HUDEP-2 (cell line): Measurements from ENCODE around the gene MRPS9.
A peak's percentile ranks its signal among the peaks of the same experiment; 100 is the strongest.

ENCODE experiments used
- DNase-seq, 76 experiments: peaks; one replicate each; lab custom pipeline; 2025; ENCODE audit not compliant: unreplicated experiment in 76 of 76; lab: John Stamatoyannopoulos, UW

The MRPS9 gene

DNA sequence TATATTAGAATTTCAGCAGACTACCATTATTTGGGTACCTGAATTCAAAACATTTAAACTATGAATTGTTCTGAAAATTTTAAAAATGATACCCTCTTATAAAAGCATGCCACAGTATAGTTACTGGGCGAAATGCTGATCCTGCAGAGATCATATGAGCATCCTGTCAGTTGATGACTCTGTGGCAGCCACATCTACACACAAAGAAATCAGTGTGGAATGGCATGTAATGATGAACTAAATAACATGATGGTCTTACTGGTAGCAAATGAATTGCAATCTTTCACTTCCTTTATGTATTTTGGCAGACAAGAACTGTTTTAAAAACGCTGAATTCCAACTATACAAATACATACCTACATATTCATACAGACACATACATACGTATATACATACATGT lies 38.3 kb downstream of the MRPS9 start:
- DNase-seq = no peak

DNA sequence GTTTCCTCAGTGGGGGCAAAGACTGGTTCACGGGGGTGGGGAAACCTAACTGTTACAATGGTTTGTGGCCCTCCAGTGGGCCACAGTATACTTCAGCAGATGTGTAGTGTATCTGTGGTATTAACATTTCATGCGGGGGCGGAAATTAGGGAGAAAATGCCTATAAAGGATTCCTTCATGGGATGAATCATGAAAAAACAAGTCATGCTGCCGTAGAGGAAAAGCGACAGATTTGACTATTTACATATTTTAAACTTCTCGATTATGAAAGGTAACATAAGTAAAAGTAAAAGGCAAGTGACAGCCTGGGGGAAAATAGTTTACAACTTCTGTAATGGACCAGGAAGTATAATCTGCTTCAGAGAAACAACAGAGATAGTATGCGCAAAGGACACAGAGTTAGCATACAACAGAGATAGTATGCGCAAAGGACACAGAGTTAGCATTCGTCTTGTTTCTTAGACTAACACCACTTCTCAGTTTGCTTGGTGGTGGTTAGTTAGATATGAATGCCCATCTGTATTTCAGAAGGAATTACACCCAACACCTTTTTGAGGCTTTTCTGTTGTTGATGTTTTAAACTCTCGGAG lies 41.1 kb downstream of the MRPS9 start:
- DNase-seq = no peak

DNA sequence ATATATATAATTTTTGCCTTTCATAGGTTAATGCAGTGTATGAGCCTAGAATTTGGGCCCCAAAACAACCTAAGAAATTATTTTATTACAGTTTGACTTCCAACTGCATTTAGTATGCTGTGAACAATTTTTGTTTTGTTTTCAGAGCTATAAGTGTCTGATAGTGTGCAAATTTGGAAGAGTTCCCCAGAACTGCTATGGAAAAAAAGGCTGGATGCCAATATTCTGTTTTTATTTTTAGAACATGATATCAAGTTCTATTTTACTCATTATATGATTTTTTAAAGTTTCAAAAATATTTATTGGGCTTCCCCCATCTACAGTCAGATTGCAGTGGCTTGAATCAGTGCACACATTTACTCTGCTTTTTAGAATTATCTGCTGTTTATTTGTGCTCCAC lies 42.6 kb downstream of the MRPS9 start:
- no peak for DNase-seq

DNA sequence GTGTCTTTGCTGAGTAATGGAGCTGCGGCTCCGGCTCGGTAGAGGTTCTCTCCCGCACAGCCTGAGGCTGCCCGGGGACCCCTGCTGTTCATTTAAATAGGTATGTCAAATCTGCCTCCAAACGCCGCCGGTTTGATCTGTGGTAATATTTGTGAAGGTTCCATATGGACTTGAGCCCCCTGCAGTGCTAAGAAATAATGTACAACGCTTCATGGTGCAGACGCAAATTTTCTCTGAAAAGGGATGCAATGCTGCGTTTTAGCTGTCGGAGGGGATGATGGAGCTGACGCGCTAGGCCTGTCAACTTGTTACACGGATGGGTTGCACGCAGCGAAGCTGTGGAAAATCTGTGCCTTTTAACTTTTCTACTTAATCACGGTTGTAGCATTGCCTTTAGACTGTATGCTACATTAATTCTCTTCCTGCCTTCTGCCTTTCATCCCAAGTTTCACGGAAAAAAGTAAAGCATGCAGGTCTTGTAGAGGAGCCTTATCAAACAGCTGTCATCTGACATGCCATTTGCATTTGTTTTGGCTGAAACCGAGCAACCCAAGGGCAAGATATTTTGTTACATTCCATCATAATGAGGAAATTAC lies 43.2 kb downstream of the MRPS9 start:
- DNase-seq = no peak

DNA sequence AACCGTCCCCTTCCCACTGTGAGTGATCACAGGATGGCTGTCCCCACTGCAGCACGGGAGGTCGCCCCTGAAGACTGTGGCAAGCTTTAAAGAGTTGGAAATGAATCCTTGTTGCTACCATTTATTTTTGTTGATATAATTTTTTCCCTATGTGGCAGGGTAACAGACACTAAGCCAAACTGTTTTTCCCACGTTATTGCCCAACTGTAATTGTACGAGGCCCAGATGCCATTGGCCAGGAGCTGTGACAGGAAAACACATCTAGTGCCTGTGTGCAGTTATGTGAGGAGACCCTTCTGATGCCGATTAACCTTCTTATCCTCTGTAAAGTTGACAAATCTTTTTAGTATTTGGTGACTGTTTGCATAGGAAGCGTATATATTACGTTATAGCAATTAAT lies 44.2 kb downstream of the MRPS9 start:
- DNase-seq = no peak

DNA sequence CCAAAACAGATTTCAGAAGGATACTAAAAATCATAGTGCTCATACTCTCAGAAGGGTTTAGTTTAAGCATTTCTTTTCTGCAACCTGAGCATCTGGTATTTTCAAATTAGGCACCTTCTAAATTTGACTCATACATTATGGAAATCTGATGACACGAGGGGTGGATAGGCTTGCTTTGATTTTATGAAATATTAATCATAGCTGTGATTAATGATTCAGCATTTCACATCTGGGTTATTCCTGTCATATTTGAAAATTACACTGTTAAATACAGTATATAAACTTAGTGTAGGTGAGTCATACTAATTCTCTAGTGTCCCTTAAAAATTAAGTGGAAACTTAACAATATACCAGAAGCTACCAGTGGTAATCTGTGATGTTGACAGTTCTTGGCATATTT lies 47.7 kb downstream of the MRPS9 start:
- no peak for DNase-seq

DNA sequence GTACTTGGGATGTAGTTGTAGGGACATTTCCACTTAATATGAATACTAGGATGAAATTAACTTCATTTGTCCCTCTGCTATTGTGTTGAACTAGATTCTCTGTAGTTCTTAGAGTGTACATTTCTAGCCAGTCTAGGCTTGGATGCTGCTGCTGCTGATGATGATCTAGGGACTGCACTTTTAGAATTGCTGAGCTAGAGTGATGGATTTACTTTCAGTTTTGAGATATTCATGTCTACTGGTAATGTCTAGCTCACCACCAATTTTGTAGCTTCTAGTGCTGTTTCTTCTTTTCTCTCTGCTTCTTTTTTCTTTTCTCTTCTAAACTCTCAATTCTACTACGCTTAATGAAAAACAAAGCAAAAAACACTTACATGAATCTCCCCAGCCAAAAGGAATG lies 49.4 kb downstream of the MRPS9 start:
- DNase-seq = no peak

DNA sequence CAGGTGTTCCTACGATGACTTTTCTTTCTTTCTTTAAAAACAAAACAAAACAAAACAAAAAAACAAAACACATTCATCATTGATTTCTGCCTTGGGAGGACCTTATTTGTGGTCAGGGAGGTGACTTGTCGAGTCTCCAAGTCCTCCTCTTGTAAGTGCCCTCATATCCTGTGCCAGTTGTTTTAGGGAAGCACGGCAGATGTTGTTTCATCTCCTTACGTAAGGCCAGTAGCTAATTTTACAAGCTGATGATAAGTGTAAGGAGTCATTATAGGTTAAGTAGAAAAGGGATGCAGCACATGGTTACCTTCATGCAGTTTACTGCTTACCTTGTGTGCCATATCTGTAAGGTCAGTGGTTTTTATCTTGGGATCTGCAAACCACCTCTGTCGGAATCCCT lies 52.2 kb downstream of the MRPS9 start:
- no peak for DNase-seq

DNA sequence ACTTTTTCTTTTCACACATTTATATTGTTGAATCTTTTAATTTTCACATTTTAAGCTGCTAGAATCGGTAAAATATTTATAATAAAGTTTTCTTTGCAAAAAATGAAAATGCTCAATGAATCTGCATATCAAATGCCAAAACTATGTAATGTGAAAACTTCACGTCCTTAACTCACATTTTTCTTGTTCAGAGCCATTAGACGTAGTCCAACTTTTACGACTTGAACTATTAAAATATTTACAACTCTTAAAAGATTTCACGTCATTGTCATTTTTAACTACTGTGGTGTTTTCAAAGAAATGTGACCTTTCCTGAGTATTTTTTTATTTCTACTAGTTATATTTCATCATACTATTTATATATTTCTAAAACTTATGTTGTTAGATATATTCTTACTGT lies 54.9 kb downstream of the MRPS9 start:
- DNase-seq = no peak

DNA sequence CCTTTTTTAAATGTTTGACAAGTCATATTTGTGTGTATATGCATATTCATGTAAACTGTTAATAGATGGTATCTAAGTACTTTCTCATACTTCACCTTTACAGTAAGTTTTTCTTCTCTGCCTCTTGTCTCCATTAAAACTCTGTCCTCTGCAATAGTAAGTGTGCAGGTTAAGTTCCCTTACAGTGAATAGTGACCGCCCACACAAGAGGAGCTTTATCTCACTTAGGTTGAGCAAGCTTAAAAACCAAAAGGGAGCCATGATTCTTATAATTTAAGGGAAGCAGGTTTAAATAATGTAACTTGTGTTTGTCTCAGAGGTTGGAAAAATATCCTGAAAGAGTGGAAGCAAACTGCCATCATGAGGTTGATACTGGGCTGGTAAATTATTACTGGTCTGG lies 61.3 kb downstream of the MRPS9 start:
- no peak for DNase-seq

DNA sequence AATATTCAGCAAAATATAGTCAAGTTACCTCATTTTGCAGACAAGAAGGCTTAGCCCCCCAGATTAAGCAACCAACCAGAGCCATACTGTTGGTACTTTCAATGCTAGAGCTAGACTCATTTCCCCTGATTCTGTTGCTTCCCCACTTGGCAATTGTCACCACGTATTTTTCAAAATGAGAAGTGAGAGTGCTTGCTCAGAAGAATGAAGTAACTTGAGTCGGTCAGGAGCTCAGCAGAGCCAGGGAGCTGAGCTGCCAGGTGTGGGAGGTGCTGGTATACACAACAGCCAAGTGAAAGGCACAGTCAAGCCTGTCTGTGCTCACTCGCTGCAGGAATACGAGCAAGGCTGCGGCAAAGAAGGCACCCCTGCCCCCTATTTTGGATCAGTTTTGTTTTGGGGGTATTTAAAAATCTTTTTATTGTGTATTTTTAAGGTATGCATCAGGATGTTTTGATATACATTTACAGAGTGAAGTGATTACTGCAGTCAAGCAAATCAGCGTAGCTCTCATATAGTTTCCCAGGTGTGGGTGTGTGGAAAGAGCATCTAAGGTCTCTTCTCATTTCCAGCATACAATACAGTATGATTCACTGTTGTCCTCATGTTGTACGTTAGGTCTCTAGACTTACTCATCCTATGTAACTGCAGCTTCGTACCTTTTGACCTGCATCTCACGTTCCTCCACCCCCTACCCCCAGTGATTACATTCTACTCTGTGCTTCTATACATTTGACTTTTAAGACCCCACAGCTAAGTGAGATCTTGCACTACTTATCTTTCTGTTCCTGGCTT lies 62.4 kb downstream of the MRPS9 start:
- no peak for DNase-seq

DNA sequence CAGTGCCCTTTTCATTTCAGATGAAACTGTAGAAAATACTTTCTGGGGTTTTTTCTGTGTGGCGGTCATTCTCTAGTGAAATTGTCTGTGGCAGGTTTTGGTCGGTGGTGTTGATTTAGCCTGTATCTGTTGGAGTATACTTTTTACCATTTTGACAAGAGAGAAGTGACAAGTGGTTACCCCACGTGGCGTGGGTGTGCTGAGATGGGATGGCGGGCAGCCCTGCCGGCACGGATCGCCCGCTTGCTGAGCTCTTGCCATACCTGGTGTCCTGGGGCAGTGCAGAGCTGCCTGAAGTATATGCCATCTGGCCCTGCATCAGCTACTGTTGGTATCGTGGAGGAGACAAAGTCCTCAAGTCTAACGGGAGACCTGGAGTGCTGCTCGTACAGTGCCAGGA lies 64.1 kb downstream of the MRPS9 start:
- no peak for DNase-seq

DNA sequence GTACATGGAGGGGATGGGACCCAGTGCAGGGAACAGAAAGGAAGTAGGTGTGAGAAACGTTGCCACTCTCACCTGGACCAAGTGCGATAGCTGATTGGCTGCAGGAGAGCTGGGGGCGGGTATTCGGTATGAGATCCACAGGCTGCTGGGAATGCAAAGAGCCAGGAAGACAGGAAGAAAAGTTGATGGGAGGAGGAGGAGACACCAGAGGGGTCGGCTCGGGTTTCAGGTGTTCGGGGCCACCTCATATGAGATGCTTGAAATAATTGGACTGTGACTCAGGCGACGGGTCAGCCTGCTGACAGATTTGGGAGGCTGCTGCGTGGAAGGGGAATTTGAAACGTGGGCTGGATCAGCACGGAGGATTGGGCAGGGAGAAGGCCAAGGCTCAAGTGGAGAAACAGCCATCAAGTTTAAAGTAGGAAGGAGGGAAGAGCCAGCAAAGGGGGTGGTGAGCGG lies 65.1 kb downstream of the MRPS9 start:
- no peak for DNase-seq

DNA sequence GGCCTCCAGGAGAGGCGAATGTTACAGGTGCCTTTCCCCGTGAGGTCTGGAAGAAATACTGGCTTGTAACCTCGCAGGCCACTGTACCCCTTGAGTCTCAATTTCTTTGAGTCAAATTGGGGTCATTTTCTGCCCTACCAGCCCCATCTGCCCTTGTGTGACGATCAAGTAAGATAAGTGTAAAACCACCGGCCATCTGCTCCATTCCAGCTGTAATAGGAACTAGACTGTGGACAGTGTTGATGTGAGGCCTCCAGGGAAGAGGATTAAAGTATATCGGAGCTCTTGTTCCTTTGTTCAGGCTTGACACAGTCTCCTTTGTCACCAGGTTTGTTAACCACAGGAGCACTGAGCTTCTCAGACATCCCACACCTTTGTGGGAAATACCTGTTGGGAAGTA lies 65.6 kb downstream of the MRPS9 start:
- DNase-seq = no peak

DNA sequence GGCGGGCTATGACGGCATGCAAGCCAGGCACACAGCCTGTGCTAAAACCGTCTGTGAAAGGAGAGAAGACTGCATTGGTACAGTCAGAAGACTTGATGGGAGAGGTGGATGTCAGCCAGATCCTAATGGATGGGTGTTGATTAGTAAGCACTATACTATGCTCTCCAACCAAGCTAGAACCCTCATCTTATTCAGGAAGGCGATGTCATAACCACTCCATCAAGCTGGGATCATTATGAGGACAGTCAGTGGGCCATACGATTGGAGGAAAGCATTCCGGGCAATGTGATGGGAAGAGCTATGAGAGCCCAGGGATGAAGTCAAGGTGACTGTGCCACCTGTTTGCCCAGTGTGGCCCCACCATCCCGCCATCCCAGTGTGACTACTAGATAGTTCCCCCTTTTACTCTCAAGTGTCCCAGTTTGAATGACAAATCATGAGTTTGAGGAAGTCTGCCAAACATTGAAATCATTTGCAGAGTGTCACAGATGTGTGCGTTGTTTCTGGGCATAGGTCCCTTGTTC lies 66.4 kb downstream of the MRPS9 start:
- DNase-seq = no peak

DNA sequence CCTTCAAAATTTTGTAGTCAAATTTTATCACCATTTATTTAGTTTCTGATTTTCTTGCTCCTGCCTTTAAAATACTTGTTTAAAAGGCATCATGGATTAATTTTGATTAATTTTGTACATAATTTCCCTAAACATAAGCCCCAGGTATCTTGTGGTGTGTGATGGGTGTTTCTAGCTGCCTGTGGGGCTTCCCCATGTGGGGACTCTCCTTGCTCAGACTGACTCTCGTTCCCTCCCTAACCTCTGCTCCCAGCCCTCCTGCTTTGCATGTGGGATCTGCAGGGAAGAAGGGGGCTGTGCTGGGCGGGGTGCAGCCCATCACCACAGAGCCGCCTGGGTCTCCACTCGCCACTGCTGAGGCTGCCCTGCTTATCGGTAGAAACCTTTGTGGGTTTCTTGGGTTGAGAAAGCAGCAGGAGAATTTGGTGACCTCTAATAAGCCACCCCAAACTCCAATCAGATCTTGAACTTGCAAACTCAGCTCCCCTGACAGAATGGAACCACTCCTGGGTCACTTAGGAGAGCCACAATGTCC lies 72.5 kb downstream of the MRPS9 start:
- DNase-seq = no peak

DNA sequence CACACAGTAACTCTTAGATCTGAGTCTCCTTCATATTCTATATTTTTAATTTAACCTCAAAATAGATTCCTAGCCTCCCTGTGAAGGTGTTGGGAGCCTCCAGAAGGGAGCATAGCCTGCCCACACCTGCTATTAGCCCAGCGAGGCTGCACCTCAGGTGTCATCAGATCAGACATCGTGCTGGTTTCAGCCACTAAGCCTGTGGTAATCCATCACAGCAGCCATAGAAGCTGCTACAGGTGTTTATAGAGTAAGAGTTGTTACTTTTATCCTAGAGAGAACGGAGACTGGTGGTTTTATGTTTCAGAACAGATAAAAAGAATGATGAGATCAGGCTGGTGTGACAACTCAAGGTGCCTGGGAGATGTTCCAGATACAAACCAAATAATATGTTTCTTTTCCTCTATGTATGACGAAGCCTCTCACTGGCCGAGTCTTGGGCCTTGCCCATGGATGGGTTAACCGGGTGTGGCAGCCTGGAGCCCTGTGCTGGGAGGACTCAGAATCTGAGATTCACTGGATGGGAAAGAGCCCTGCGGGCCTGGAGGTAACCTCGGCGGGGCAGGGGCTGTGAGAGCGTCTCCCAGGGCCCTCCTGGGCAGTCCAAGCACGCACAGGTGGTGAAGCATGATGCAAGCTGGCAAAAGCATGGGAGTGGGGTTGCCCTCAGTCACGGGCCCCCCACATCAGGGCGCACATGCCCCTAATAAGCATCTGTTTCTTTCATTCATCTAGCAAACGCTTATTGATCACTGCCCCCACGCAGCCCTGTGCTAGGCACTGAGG lies 73.7 kb downstream of the MRPS9 start:
- DNase-seq = no peak

DNA sequence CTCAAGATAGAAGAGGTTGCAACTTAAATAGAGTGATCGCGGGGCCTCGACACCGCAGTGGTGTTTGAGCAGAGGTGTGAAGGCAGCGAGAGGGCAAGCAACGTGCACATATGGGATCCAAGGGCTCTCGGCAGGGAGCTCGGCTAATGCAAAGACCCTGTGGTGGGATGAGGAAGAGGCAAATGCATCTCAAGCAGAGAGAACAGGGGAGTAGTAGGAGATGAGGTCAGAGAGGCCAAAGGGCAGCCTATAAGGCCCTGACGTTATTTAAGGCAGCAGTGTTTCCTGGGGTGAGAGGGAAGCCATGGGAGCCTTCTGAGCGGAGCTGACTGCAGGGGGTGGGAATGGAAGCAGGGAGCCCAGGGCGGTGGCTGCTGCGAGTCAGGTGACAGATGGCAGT lies 74.5 kb downstream of the MRPS9 start:
- DNase-seq = no peak

DNA sequence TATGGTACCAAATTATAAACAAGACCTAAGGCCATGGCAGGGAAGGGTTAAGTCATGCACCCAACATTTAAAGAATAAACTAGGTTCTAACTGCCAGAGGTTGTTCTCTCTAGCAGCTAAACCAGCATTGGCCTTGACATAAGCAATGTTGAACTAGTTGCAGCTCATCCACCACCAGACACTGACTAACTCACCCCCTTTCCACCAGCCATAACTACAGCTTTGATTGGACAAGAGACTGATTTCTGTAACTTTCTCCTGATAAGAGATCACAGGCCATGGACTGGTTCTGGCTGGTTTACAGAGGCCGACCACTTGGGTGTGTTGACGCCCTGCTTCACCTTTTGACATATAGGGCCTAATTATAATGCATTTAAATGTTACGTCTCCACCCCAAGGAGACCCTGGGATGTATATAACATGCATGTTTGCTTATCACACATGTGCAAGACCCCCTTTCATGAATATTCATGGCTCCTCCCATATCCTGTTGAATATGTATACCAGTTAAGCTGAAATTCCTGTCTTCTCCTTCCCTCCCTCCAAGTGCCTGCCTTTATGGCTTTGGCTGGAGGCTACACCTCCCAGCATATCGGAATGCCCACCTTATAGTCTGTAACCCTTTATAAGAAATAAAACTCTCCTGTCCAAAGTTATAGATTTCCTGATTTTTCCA lies 75.9 kb downstream of the MRPS9 start:
- DNase-seq = no peak

DNA sequence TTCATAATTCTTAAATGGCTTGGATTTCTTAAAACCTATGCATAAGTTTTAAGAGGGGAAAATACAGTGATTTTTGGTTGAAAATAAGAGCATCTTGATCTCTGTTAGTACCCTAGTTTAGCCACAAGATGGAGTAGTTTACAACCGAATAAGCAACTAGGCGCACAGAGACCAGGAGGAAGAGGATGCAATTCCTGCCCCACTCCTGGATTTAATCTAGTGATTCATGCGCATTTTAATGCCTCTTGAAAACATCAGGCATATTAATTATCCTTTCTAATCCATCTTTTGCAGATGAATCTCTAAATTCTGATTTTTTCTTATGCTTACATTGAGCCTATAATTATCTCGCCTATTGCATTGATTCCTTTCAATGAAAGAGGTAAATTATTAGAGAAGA lies 76.7 kb downstream of the MRPS9 start:
- DNase-seq = peak in 11 of 76 experiments; percentile 1 to 38 (median 6)
